Stimulated activated CD8-positive, alpha-beta memory T cell treated with anti-CD3 and anti-CD28 coated beads, Interleukin-15, amount 100 ng/mL, for 1 hour (primary cell): ENCODE measurements around the gene ARL10.
"Not testable (repeated sequence)": the region's sequence is repeated elsewhere in the genome, so short reads cannot be mapped to it uniquely, and the experiment has no call there.

Experiments used
- DNase-seq: peaks from one replicate; pipeline ENCODE4 v3.0.0-alpha.2; 2020; ENCODE audit warnings: low read depth

Gene ARL10

DNA sequence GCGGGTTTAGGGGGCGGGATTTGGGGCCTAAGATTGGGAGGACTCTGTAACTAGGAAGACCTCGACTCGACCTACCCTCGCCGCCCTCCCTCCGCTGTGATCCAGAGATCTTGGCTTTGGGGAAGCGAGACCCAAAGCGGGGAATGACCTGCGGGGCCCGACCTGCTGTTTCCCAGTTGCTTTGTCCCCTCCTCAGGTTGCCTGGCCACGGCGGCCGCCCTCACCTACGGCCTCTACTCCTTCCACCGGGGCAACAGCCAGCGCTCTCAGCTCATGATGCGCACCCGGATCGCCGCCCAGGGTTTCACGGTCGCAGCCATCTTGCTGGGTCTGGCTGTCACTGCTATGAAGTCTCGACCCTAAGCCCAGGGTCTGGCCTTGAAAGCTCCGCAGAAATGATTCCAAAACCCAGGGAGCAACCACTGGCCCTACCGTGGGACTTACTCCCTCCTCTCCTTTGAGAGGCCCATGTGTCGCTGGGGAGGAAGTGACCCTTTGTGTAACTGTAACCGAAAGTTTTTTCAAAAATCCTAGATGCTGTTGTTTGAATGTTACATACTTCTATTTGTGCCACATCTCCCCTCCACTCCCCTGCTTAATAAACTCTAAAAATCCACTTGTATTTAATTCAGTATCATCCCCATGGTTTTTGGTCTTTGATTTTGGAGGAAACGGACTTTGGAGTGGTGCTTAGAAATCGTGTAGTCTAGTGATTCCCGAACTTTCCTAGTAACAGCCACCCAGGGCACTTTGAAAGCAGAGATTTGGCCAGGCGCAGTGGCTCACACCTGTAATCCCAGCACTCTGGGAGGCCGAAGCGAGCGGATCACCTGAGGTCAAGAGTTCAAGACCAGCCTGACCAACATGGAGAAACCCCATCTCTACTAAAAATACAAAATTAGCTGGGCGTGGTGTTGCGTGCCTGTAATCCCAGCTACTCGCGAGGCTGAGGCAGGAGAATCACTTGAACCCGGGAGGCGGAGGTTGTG is 24.1 kb downstream of the ARL10 start:
- DNase-seq: no peak

DNA sequence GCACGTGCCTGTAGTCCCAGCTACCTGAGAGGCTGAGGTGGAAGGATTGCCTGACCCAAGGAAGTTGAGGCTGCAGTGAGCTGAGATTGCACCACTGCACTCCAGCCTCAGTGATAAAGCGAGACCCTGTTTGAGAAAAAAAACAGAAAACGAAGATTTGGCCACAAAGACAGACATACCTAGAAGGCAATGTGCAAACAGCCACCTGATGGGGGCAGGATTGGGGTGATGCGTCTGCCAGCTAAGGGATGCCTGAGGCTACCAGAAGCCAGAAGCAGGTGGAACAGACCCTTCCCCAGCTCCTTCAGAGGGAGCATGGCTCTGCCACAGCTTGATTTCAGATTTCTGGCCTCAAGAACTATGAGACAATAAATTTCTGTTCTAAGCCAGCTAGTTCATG is 26.2 kb downstream of the ARL10 start:
- no peak for DNase-seq

DNA sequence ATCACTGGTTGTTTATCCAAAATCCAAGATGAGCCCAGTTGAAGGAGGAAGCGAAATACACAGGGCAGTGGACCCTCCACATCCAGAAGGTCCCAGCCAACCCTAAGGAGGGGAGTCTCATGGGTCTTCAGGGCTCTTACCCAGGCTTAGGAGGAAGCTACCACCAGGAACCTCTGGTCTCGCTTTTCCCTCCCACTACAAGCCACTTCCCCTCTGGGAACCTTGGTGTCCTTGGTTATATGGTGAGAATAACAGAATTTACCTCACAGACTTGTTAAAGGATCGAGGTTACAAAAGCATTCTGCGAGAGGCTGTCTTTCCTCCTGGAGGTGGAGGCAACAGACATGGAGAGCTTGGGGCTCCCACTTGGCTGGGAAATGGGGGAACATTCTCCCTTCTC is 26.7 kb downstream of the ARL10 start:
- DNase-seq: no peak

DNA sequence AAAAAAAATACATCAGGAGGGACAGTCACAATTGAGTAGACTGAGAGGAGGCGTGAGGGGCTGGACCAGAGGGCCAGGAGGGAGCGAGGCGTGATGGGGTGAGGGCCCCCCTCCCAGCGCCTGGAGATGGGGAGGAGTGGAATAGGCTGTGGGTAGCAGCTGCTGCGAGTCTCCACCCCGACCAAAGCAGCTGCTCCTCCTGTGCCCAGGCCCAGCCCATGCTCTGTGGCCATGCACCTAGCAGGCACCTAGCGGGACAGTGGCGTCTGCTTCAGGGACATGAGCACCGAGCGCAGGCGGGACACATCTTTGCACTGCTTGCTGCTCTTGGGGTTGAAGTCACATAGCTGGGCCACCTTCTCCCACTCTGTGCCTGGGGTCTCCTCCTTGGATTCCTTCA is 27.2 kb downstream of the ARL10 start:
- no peak for DNase-seq

DNA sequence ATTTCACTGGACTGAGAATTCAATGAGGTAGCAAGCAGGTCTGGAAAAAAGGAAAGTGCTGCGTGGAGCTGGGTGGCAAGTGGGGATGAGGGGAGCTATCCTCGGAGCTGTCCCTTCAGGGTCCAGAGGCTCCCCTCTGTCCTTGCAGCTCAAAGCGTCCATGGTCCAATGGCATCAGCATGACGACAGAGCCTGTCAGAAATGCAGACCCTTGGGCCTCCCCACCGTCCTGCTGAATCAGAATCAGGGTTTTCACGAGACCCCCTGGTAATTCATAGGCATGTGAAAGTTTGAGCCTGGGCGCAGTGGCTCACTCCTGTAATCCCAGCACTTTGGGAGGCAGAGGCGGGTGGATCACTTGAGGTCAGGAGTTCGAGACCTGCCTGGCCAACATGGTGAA is 28.8 kb downstream of the ARL10 start:
- no peak for DNase-seq

DNA sequence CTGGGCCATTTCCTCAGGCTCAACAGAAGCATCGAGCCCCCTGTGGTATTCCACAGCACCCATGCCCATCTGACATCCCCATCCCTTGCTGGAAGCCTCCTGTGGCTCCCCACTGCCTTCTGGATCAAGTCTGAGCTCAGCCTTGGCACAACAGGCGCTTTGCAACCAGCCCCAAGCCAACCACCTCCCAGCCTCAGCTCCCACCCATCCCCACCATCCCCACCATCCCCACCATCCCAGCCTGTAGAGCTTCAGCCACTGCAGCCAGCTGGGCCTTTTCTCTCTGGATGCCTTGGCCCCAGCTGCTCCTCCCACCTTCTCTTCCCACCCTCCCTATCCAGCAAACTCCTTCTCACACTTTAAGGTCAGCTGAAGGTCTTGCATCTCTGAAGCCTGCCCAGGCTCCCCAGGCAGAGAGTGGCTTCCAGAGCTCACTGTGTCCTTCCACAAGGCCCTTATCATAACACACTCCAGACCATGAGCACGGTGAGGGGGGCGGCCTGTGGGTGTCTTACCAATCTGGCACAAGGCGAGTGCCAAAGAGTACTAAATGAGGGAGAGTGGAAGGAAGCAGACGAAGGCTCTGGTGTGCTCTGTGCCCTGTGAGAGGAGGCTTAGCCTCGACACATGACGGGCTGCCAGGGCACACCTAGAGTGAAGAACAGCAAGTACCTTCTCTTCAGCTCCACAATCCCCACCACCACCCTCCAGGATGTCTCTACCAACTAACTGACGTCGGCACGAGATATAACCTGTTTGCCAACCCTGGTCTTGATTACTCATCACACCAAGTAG is 29.8 kb downstream of the ARL10 start:
- no peak for DNase-seq

DNA sequence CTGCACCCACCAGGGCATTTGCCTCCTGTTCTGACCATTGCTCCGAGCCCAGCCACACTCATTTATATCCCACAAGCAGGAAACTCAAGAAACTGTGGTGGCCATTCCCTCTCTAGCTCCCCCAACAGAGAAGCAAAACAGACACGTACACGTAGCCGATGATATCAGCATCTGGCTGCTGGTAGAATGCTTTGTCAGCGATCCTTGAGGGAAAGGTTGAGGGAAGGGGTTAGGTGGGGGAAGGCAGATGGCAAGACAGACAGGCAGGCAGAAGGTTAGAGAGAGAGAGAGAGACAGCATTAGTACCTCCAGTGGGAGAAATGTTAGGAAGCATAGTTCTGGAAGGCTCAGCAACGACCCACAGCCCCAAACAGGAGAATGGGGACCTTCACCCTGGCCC is 31.0 kb downstream of the ARL10 start:
- DNase-seq: no peak

DNA sequence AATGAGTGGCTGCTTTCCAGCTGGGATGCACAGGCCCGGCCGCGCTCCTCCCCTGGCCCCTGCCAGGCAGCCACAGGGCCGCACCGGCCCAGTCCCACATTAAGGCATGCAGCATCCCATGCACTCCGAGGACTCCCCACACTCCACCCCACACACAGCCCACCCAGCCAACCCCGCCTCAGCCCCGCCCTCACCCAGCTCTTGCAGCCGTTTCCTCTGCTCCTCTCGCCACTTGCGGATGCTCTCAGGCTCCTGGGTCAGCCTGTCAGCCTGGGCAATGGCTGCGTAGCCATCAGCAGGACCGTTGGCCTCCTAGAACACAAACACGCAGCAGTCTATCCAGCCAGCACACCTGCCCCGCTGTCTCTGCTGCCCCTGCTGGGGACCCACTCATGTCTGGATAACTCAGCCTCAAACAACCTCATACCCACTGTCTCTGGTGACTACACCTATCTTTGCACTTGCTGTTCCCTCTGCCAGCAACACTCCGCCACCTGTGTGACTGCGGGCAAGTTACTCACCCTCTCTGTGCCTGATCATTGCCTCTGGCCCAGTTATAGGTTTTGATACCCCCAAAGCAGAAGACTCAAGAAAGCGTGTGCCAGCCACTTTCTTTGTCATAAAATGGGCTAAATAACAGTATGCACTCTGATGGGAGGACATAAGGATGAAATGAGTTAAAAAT is 32.6 kb downstream of the ARL10 start:
- no peak for DNase-seq

DNA sequence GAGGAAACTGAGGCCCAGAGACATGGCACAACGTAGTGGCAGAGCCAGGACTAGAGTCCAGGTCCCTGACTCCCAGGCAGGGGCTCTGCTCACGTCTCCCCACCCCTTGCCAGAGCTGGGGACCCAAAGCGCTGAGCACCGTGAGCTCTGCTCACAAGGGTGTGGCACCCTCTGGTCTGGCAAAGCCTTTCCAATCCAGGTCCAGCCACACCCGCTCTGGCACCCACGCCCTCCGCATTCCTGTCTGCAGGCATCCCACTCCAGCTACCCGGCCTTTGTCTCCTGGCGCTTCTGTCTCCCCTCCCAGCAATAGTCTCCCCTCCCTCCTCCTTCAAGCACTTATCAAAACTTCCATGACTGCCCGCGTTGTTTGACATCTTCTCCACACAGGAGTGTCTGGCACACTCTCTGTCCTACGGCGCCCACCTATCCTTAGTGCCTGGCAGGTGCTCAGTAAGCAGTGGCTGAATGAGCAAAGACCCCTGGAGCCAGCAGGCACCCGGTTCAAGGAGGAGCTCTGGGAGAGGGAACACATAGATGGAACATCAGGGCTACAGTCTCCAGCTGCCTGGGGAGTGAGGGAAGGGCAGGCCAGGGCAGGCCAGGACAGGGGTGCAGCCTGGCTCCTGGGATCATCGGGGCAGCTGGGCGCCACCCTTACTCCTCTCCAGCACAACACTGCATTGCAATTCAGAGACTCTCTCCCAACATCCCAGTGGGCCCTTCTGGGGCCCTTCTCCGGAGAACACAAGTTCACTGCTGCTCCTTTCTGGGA is 35.3 kb downstream of the ARL10 start:
- no peak for DNase-seq

DNA sequence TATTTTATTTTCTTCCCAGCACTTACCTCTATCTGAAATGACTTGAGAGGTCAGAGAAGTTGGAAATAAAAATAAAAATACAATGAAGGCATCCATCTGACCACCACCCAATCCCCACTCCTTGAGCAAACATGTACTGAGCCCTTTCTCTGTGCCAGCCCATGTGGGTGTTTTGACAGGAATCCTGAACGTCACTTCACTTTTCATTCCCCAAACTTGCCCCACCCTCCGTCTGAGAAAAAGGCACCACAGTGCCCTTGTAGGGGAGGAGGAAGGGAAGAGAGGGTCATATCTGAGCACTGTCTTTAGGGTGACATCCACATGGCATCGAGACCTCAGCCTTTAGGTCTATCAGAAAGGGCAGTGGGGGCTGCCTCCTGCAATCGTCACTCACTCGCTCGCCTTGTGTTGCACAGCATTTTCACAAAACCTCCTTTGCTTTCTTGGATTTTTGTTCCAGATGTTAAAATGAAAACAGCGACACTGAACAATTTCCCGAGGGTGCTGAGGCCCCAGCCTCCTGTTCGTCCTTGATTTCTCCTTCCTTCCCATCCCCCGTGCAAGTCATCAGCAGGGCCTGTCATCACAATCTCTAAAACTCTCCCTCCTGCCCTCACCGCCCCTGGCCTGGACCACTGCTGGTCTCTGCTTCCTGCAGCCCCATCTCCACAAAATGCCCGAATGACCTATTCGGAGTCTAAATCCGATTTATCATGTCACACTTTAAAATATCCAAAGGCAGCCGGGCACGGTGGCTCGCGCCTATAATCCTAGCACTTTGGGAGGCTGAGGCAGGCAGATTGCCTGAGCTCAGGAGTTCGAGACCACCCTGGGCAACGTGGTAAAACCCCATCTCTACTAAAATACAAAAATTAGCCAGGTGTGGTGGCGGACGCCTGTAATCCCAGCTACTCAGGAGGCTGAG is 36.3 kb downstream of the ARL10 start:
- DNase-seq: no peak

DNA sequence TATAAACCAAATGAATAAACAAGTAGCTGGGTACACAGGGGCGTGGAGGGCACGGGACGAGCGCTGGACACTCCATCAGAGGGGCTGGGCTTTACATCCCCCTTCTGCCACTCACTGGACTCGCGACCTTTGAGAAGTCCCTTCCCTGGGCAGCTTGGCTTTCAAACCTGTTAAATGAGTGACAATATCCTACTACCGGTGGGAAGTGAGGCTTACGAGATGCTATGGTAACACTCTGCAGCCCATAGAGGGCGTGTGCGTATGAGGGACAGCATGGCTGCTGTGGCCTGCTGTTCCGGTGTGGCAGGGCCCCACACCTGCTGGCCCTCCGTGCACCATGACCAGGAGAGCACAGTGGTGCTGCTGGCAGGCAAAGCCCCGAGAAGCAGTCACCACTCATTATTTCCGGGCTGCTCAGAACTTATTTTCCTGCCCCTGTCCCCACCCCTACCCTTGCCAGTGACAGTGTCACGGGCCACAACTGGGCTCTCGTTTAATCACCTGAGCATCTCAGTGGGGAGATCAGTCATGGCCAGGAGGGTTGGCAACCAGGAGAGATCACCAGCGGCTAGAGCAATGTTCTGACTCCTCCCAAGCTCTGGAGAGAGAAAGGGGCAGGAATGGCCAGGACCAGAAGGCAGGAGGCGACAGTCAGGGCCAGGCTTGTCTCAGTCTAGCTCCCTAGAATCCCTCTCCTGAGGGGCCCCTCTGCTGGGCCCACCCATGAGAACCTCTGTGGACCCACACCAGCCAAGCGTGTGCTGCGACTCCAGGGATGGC is 40.6 kb downstream of the ARL10 start:
- DNase-seq: no peak

DNA sequence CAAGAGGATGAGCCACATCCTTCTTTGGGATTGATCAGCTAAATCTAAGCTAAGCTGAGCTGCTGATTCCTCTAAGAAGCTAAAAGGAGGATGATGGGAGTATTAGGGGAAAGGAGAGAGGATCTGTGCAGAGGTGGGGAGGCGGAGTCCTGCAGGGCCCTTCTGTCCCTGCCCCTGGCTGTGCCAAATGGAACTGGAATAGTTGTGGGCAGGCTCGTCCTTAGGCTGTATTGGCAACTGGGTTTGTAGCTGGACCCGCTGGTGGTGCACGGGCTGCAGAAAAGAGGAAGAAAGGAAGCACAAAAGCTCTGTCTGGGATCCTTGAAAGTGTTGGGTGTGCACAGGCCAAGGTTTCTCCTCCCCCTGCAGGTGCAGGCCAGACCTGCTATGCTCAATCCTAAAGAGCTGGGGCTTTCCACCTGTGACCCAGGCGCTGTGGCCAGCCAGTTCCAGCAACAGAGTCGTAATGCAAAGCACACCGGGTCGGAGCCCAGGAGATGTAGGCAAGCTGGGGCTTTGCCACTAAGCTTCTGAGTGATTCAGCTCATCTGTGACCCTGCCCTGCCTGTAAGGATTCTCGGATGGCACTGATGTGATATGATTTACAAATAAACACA is 41.3 kb downstream of the ARL10 start:
- no peak for DNase-seq

DNA sequence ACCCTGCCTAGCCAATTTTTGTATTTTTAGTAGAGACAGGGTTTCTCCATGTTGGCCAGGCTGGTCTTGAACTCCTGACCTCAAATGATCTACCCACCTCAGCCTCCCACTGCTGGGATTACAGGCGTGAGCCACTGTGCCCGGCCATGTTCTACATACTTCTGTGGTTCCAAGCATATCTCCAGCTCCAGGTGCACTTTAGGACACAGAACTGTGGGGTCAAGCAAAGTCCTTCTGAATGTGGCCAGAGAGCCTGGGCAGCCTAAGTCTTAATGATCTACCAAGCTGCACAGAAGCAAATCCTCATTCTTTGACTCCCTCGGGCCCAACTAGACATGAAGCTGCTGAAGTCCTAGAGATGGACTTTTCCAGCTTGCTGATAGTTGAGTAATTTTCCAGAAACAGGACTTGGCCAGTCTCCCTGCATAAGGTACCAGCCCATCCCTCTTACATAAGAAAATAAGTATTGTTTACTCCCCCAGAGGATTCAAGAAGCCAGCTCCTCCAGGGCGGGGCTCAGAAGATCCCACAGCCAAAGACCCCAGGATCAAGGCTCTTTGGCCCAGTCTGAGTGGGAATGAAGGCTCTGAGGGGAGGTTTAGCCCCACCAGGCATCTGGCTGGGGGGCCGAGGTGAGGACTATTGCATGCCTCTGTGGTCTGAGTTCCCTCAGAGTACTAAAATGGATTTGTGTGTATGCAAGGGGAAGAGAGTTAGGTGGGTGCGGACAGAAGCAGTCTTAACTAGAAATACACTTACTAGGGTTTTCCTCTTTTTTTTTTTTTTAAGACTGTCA is 42.4 kb downstream of the ARL10 start:
- no peak for DNase-seq

DNA sequence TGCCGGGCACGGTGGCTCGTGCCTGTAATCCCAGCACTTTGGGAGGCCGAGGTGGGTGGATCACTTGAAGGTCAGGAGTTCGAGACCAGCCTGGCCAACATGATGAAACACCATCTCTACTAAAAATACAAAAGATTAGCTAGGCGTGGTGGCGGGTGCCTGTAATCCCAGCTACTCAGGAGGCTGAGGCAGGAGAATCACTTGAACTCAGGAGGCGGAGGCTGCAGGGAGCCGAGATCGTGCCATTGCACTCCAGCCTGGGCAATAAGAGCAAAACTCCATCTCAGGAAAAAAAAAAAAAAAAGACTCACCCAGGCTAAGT is 42.9 kb downstream of the ARL10 start:
- not testable (repeated sequence) for DNase-seq

DNA sequence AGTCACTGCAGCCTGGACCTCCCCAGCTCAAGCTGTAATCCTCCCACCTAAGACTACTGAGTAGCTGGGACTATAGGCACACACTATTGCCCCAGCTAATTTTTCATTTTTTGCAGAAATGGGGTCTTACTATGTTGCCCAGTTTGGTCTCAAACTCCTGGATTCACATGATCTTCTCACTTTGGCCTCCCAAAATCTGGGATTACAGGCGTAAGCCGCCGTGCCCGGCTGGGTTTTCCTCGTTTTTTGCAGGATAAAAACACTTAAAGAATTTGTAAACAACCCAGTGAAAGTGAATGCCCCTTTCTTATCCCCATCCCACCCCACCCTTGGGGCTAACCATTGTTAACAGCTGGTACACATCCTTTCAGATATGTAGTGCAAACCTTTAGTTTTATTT is 43.3 kb downstream of the ARL10 start:
- DNase-seq: no peak

DNA sequence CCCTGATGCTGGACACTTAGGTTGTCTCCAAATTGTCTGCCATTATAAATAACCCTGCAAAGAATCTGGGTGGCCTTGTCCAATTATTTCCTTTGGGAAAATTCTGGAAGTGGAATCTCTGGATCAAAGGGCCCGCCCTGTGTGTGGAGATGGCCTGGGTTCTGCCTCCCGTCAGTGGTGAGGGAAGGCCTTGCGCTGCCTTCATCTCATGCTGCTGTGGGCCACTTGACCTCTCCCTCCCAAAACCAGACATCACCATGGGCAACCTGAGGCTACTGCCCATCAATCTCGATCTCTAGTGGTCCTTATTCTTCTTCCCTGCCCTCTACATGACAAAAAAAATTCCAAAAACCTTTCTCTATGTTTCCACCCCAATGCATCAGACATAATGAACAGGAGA is 44.5 kb downstream of the ARL10 start:
- DNase-seq: no peak

DNA sequence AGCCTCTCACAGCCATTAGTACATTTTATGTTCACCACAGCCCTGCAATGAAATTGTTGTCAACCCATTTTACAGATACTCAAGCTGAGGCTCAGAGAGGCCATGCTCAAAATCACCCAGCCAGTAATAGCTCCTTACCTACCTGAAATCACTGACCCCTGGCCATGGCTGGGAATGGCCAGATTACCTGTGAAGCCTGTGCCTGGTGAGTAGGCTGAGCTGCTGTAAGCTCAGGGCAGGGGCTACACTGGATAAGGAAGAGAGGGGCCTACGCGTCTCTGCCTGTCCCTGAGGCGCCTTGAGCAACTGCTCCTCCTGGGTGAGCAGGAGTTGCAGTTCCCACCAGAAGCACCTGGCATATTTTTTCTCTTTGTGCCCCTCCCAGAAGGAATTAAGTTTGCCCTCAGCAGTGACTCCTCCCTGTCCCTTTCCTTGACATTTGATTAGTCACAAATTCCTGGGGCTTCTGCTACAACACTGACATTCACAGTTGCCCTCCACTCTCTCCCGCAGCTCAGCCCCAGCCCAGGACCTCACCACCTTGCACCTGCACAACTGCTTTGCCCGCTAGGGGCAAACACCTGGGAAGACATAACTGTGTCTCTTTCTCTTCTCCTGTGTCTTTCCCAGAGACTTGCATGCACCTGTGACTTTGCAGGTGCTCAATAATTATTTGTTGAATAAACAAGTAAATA is 45.3 kb downstream of the ARL10 start:
- no peak for DNase-seq
